ENCODE data around the gene HPSE. TPM values are rescaled to one million over a fixed set of nuclear protein-coding genes. Genes with fewer than 3 reads are reported as not detected.

The HPSE gene
- total and polyA plus RNA-seq, 2 donors (not counting 1 experiment from before 2014, with no cell fraction given), result 0.17 to 0.26 TPM

- H3K4me2 ChIP-seq (ENCODE audit: extremely low read depth, insufficient read depth, low read length), result no peak overlapping the region
- no peak for TF ChIP-seq EZH2 (IDR thresholded peaks at IDR 0.05; ENCODE audit: low read length, missing control alignments)
- TF ChIP-seq, protein P1, sequence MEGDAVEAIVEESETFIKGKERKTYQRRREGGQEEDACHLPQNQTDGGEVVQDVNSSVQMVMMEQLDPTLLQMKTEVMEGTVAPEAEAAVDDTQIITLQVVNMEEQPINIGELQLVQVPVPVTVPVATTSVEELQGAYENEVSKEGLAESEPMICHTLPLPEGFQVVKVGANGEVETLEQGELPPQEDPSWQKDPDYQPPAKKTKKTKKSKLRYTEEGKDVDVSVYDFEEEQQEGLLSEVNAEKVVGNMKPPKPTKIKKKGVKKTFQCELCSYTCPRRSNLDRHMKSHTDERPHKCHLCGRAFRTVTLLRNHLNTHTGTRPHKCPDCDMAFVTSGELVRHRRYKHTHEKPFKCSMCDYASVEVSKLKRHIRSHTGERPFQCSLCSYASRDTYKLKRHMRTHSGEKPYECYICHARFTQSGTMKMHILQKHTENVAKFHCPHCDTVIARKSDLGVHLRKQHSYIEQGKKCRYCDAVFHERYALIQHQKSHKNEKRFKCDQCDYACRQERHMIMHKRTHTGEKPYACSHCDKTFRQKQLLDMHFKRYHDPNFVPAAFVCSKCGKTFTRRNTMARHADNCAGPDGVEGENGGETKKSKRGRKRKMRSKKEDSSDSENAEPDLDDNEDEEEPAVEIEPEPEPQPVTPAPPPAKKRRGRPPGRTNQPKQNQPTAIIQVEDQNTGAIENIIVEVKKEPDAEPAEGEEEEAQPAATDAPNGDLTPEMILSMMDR (conservative IDR thresholded peaks at IDR 0.05 in 1 of 2, IDR thresholded peaks at IDR 0.05 in 1 of 2; ENCODE audit: low read depth in 1 of 2, low read length in 2 of 2), result no peak
- no peak overlapping the region for H3K4me3 ChIP-seq (replicated peaks in 1 of 4; ENCODE audit: control extremely low read depth in 1 of 4, insufficient read depth in 1 of 4, low read depth in 3 of 4, low read length in 4 of 4)
- H3K27me3 ChIP-seq (ENCODE audit: control insufficient read depth, insufficient read depth, low read length), result no peaks in the 10 kb centered on the region
- no peaks in the 10 kb centered on the region for H3K9me3 ChIP-seq (ENCODE audit: control insufficient read depth, insufficient read depth, low read depth, low read length)
- no peaks in the 10 kb centered on the region for H3K36me3 ChIP-seq (ENCODE audit: control insufficient read depth, insufficient read depth, low read length)
- no peak overlapping the region for H3K27ac ChIP-seq (ENCODE audit: insufficient read depth, low read length)
- DNase-seq (ENCODE audit: low read depth in 2 of 2), result no peak
- H3K9ac ChIP-seq (ENCODE audit: insufficient read depth, low read length), result no peak overlapping the region
- H3K4me1 ChIP-seq (ENCODE audit: control insufficient read depth, extremely low read depth, insufficient read depth, low read length), result no peaks in the 10 kb centered on the region
- H2AFZ ChIP-seq (ENCODE audit: low read length), result no peak overlapping the region
- H4K20me1 ChIP-seq (ENCODE audit: control insufficient read depth, extremely low read depth, insufficient read depth, low read length), result no peaks in the 10 kb centered on the region
- no peaks in the 10 kb centered on the region for H3K79me2 ChIP-seq (ENCODE audit: control insufficient read depth, insufficient read depth, low read length)
Measured at GRCh38 chr4:83378419-83378818, 43.8 kb upstream of the HPSE start.

GRCh38 chr4:83372931-83373330 is 38.3 kb upstream of the HPSE start:
- H3K9ac ChIP-seq (ENCODE audit: insufficient read depth, low read length), result no peak overlapping the region
- no peak overlapping the region for H2AFZ ChIP-seq (ENCODE audit: low read length)
- no peak overlapping the region for H3K27ac ChIP-seq (ENCODE audit: insufficient read depth, low read length)
- no peak for TF ChIP-seq EZH2 (IDR thresholded peaks at IDR 0.05; ENCODE audit: low read length, missing control alignments)
- no peak overlapping the region for H3K4me3 ChIP-seq (replicated peaks in 1 of 4; ENCODE audit: control extremely low read depth in 1 of 4, insufficient read depth in 1 of 4, low read depth in 3 of 4, low read length in 4 of 4)
- H3K4me2 ChIP-seq (ENCODE audit: extremely low read depth, insufficient read depth, low read length), result no peak overlapping the region
- no peak for DNase-seq (ENCODE audit: low read depth in 2 of 2)
- no peaks in the 10 kb centered on the region for H3K27me3 ChIP-seq (ENCODE audit: control insufficient read depth, insufficient read depth, low read length)
- no peaks in the 10 kb centered on the region for H3K9me3 ChIP-seq (ENCODE audit: control insufficient read depth, insufficient read depth, low read depth, low read length)
- no peaks in the 10 kb centered on the region for H3K36me3 ChIP-seq (ENCODE audit: control insufficient read depth, insufficient read depth, low read length)
- no peaks in the 10 kb centered on the region for H3K79me2 ChIP-seq (ENCODE audit: control insufficient read depth, insufficient read depth, low read length)
- no peaks in the 10 kb centered on the region for H4K20me1 ChIP-seq (ENCODE audit: control insufficient read depth, extremely low read depth, insufficient read depth, low read length)
- H3K4me1 ChIP-seq (ENCODE audit: control insufficient read depth, extremely low read depth, insufficient read depth, low read length), result no peaks in the 10 kb centered on the region

GRCh38 chr4:83371936-83372335 is 37.3 kb upstream of the HPSE start:
- Histone ChIP-seq H3K27me3 (ENCODE audit: control insufficient read depth, insufficient read depth, low read length) (peaks cover 2% of the 10 kb centered on the region), H3K27ac (ENCODE audit: insufficient read depth, low read length) (no peak overlapping the region), H3K4me1 (ENCODE audit: control insufficient read depth, extremely low read depth, insufficient read depth, low read length) (no peaks in the 10 kb centered on the region), H3K9me3 (ENCODE audit: control insufficient read depth, insufficient read depth, low read depth, low read length) (no peaks in the 10 kb centered on the region), H3K4me2 (ENCODE audit: extremely low read depth, insufficient read depth, low read length) (no peak overlapping the region), H3K4me3 (replicated peaks in 1 of 4; ENCODE audit: control extremely low read depth in 1 of 4, insufficient read depth in 1 of 4, low read depth in 3 of 4, low read length in 4 of 4) (no peak overlapping the region), H3K79me2 (ENCODE audit: control insufficient read depth, insufficient read depth, low read length) (no peaks in the 10 kb centered on the region), H4K20me1 (ENCODE audit: control insufficient read depth, extremely low read depth, insufficient read depth, low read length) (no peaks in the 10 kb centered on the region), H2AFZ (ENCODE audit: low read length) (no peak overlapping the region), H3K9ac (ENCODE audit: insufficient read depth, low read length) (no peak overlapping the region), H3K36me3 (ENCODE audit: control insufficient read depth, insufficient read depth, low read length) (no peaks in the 10 kb centered on the region)
- no peak for DNase-seq (ENCODE audit: low read depth in 2 of 2)
- TF ChIP-seq, protein P1 (conservative IDR thresholded peaks at IDR 0.05 in 1 of 2, IDR thresholded peaks at IDR 0.05 in 1 of 2; ENCODE audit: low read depth in 1 of 2, low read length in 2 of 2), result no peak
- no peak for TF ChIP-seq EZH2 (IDR thresholded peaks at IDR 0.05; ENCODE audit: low read length, missing control alignments)

All from fibroblast of lung (primary cell).